Measurements from ENCODE around the gene ATP8B2.
"Not testable (repeated sequence)": the region's sequence is repeated elsewhere in the genome, so short reads cannot be mapped to it uniquely, and the experiment has no call there.

Gene ATP8B2

DNA sequence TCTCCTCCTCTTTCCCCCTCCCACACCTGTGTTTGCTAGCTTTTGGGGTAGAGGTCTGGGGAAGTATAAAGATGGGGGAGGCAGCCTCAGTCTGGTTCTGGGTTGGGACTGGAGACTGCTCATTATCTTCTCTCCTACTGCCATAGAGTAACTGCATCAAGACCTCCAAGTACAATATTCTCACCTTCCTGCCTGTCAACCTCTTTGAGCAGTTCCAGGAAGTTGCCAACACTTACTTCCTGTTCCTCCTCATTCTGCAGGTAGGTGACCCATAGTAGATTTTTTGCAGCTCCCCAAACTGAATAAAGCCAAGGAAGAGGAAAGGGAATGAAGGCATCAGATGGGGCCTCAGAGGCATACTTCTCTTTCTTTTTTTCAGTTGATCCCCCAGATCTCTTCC, 5.3 kb downstream of the ATP8B2 start:
- H3K4me3 ChIP-seq (ENCODE audit: low read length), result no peak overlapping the region
- no peak for TF ChIP-seq ZNF274 (IDR thresholded peaks at IDR 0.05; ENCODE audit: low read depth, low read length)

DNA sequence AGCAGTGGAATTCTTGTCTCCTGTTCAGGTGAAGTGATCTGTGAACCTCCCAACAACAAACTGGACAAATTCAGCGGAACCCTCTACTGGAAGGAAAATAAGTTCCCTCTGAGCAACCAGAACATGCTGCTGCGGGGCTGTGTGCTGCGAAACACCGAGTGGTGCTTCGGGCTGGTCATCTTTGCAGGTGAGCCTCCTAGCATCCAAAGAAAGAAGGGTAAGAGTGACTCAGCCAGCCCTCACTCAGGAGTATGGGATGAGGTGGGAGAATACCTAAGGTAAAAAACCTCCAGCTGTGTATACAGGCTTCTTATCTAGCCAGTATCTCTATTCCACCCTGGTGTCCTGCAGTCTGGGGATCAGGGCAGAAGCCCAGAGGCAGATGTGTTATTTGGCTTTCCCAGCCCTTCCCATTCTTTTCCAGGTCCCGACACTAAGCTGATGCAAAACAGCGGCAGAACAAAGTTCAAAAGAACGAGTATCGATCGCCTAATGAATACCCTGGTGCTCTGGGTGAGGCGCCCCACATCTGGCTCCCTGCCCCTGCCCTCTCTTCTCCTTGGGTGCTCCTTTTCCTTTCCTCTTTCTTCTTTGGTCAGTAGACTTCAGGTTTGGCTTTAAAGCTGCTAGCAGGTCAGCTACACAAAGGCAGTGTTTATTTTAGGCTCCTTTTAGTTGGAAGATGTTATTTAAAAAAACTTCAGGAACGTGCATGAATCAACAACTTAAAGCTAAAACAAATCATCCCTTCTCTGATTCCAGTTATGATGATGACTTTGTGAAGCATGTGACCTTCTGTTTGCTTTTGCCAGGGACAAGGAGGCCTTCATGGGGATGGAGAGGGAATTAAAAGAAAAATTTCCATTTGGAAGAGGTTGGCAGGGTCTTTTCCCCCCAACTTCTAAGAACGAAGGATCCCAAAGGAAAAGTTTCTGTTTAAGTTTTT, 9.0 kb downstream of the ATP8B2 start:
- no peak for TF ChIP-seq ZNF274 (IDR thresholded peaks at IDR 0.05; ENCODE audit: low read depth, low read length)
- H3K4me3 ChIP-seq (ENCODE audit: low read length), result no peak overlapping the region

DNA sequence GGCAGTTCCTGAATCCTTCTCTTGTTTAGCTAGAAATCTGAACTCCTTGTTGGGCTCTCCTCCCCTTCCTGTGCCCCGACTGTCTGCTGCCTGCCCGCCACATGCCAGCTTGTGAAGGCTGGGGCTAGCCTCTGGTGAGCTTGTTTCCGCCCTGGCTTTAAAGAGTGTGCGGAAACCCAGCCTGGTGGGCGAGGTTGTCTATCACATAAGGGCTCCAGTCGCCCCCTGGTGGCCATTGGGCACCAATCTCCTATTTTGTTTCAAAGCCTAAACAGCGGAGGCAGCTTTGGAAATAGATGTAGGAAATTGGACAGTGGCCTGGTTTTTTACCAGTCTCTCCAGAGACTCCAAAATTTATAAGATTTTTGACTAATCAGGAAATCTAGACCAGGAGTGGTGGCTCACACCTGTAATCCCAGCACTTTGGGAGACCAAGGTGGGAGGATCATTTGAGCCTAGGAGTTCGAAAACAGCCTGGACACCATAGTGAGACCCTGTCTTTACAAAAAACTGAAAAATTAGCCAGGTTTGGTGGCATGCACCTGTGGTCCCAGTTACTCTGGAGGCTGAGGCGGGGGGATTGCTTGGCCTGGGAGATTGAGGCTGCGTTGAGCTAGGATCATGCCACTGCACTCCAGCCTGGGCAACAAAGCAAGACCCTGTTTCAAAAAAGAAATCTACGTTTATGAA, 9.8 kb downstream of the ATP8B2 start:
- TF ChIP-seq ZNF274 (IDR thresholded peaks at IDR 0.05; ENCODE audit: low read depth, low read length), result no peak
- no peak overlapping the region for H3K4me3 ChIP-seq (ENCODE audit: low read length)

DNA sequence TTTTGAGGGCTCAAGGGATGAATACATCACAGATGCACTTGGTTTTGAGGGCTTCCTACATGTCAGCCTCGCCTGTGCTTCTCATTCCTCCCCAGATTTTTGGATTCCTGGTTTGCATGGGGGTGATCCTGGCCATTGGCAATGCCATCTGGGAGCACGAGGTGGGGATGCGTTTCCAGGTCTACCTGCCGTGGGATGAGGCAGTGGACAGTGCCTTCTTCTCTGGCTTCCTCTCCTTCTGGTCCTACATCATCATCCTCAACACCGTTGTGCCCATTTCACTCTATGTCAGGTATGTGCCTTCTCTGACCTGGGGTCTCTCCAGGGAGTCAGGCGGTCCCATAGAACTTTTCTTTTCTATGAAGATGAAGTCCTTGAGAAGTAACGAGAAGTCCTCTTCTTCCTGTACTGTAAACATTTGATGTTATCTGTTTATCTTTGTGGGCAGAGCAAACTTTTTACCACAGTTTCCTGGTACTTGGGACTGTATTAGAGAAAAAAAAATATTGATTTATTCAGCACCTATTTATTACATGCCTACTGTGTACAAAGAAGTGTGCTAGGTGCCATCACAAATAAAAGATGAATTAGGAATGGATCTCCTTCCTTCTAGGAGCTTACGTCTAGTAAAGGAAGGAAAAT, 12.0 kb downstream of the ATP8B2 start:
- no peak overlapping the region for H3K4me3 ChIP-seq (ENCODE audit: low read length)
- TF ChIP-seq ZNF274 (IDR thresholded peaks at IDR 0.05; ENCODE audit: low read depth, low read length), result no peak

DNA sequence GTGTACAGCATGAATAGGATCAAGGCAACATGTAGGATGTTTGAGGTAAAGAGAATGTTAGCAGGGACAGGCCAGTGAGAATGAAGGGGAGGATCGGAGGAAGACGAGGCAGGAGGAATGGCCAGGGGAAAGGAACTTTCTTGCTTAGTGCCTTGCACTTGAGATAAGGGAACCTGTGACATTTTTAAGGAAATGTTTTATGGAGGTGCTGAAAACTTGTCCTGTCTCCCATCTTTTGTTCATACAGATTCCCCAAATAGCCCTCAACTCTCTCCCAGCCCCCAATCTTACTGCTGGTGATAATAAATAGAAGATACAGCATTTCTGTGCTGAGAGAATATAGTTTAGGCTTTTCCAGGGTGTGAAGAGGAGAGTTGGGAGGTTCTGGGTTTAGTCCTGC, 13.6 kb downstream of the ATP8B2 start:
- H3K4me3 ChIP-seq (ENCODE audit: low read length), result no peak overlapping the region
- TF ChIP-seq ZNF274 (IDR thresholded peaks at IDR 0.05; ENCODE audit: low read depth, low read length), result no peak

DNA sequence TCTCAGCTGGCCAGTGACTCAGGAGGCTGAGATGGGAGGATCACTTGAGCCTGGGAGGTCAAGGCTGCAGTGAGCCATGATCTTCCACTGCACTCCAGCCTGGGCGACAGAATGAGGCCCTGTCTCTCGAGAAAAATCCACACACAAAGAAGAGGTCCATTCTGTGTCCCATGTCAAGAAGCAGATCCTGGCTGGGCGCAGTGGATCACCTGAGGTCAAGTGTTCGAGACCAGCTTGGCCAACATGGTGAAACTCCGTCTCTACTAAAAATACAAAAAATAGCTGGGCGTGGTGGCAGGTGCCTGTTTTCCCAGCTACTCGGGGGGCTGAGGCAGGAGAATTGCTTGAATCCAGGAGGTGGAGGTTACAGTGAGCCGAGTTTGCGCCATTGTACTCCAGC, 16.0 kb downstream of the ATP8B2 start:
- H3K4me3 ChIP-seq (ENCODE audit: low read length), result not testable (repeated sequence)

DNA sequence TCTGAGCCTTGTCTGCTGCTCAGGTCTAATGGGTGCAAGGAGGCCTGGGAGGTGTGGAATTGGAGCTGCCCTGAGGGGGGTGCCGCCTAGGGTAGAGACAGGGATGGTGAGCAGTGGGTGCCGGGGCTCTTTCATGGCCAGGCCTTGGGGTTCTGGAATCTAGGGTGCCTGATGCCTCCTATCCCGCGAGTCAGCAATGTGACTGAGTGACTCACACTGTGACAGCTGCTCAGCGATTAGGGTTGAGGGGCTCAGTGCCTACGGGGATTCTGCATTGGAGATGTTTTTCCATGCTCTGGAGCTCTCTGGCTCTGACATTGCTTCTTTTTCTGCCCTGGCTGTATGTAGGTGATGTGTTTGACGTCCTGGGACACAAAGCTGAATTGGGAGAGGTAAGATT, 16.8 kb downstream of the ATP8B2 start:
- no peak overlapping the region for H3K4me3 ChIP-seq (ENCODE audit: low read length)
- no peak for TF ChIP-seq ZNF274 (IDR thresholded peaks at IDR 0.05; ENCODE audit: low read depth, low read length)

DNA sequence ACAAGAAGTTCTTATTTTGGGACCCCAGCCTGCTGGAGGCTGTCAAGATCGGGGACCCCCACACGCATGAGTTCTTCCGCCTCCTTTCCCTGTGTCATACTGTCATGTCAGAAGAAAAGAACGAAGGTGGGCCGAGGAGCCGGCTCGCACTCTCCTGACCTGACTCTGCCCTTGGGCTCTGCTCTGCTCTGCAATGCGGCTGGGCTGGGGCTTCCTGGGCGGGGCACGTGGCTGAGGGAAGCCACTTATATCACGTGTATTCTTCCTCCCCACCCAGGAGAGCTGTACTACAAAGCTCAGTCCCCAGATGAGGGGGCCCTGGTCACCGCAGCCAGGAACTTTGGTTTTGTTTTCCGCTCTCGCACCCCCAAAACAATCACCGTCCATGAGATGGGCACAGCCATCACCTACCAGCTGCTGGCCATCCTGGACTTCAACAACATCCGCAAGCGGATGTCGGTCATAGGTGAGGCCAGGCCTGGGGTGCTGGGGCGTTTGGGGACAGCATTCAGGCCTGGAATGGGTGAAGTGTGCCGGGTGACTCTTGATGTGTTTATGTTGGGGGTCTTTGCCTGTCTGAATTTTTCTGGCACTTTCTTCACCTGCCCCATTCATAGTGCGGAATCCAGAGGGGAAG, 17.6 kb downstream of the ATP8B2 start:
- no peak overlapping the region for H3K4me3 ChIP-seq (ENCODE audit: low read length)
- TF ChIP-seq ZNF274 (IDR thresholded peaks at IDR 0.05; ENCODE audit: low read depth, low read length), result no peak

DNA sequence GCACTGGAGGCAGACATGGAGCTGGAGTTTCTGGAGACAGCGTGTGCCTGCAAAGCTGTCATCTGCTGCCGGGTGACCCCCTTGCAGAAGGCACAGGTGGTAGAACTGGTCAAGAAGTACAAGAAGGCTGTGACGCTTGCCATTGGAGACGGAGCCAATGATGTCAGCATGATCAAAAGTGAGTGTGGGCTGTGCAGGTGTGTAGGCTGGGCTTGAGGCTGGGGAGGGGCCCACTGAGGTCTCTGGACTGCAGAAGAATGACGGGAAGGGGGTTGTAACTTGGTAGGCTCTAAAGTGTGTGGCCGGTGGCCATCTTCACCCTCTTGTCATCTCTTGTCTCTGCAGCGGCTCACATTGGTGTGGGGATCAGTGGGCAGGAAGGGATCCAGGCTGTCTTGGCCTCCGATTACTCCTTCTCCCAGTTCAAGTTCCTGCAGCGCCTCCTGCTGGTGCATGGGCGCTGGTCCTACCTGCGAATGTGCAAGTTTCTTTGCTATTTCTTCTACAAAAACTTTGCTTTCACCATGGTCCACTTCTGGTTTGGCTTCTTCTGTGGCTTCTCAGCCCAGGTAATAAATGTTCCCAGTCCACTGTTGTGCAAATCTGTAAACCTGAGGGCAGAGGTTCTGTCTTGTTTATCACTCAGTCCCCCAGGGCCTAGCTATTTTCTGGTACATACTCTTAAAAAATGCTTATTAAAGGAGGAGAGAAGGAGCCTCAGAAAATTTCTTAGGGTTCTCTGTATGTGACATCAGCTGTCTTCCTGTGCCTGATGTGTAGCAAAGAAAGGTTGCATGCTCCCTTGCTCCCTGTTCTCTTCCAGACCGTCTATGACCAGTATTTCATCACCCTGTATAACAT, 19.9 kb downstream of the ATP8B2 start:
- no peak for TF ChIP-seq ZNF274 (IDR thresholded peaks at IDR 0.05; ENCODE audit: low read depth, low read length)

DNA sequence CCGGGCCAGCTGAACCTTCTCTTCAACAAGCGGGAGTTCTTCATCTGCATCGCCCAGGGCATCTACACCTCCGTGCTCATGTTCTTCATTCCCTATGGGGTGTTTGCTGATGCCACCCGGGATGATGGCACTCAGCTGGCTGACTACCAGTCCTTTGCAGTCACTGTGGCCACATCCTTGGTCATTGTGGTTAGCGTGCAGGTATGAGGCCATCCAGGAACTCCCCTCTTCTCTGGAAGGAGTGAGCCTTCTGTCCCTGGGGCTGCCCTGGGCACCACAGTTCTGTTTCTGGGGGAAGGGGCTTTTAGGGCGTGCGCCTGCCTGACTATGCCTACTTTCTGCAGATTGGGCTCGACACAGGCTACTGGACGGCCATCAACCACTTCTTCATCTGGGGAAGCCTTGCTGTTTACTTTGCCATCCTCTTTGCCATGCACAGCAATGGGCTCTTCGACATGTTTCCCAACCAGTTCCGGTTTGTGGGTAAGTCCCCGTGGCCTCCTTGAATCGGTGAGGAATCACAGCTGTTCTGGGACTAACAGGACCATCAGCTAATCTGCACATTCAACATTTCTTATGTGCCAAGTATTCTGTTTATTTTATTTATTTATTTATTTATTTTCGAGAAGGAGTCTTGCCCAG, 21.1 kb downstream of the ATP8B2 start:
- no peak overlapping the region for H3K4me3 ChIP-seq (ENCODE audit: low read length)
- TF ChIP-seq ZNF274 (IDR thresholded peaks at IDR 0.05; ENCODE audit: low read depth, low read length), result no peak

More for the DNA sequence above, 19.9 kb downstream of the ATP8B2 start:
- H3K4me3 ChIP-seq (ENCODE audit: low read length), result no peak overlapping the region

DNA sequence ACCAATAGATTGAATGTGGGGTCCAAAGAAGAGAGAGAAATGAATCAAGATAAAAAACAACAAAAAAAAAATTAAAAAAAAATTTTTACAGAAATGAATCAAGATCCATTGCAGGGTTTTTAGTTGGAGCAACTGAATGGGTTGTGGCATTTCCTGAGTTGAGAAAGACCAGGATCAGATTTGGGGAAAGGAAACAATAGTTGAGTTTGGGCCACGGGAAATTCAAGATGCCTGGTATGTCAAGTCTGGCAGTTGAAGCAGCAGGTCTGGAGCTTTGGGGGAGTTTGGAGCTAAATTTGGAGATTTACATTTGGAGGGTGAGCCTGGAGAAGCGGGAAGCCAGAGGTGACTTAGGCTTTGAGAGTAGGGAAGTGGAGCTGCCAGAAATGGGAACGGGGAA, 22.6 kb downstream of the ATP8B2 start:
- no peak overlapping the region for H3K4me3 ChIP-seq (ENCODE audit: low read length)
- TF ChIP-seq ZNF274 (IDR thresholded peaks at IDR 0.05; ENCODE audit: low read depth, low read length), result no peak

DNA sequence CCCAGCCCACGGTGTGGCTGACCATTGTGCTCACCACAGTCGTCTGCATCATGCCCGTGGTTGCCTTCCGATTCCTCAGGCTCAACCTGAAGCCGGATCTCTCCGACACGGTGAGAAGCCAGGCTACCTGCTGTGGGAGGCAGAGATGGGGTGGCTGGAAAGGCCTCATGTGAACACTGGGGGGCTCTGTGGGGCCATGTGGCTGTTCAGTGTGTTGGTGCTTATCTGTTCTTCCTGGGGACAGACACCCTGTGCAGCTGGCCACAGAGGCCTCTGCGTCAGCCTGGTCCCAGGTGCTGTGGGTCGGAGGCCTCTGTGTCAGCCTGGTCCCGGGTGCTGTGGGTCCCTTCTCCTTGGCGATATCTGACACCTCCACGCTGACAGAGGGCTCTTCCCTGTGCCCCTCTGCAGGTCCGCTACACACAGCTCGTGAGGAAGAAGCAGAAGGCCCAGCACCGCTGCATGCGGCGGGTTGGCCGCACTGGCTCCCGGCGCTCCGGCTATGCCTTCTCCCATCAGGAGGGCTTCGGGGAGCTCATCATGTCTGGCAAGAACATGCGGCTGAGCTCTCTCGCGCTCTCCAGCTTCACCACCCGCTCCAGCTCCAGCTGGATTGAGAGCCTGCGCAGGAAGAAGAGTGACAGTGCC, 23.2 kb downstream of the ATP8B2 start:
- no peak for TF ChIP-seq ZNF274 (IDR thresholded peaks at IDR 0.05; ENCODE audit: low read depth, low read length)
- H3K4me3 ChIP-seq (ENCODE audit: low read length), result no peak overlapping the region

DNA sequence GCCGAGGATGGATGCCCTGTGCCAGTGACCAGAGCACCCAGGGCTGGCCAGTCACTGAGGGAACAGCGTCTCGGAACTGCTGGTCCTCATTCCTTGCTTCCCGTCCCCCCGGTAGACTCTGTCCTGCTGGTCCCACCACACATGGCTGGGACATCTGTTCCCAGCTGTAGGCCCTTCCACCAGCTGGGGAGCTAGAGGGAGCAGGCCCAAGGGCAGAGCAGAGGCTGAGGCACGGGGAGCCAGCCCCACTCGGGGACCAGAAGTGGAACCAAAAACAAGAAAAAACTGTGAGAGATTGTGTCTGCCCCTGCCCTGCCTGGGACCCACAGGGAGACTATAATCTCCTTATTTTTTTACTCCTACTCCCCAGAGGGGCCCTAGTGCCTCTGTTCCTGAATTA, 23.8 kb downstream of the ATP8B2 start:
- no peak overlapping the region for H3K4me3 ChIP-seq (ENCODE audit: low read length)
- no peak for TF ChIP-seq ZNF274 (IDR thresholded peaks at IDR 0.05; ENCODE audit: low read depth, low read length)

All from GM08714 (cell line).